Activated B cell treated with CpG ODN at 0.5 μM for 24 hours (primary cell): ENCODE measurements around the gene CNTROB. TPM values are rescaled to one million over a fixed set of nuclear protein-coding genes. Genes with fewer than 3 reads are reported as not detected.

ENCODE experiments used
- ATAC-seq: fragments of 200-7000 bp; cut with Tn5 transposase; one replicate; pipeline ENCODE4 v1.10.0; 2021; ENCODE audit warnings: low read depth, mild to moderate bottlenecking, moderate library complexity
- CTCF ChIA-PET: fragments of 350-600 bp; sonication (Branson Sonifier 250); formaldehyde crosslinking; loops from one replicate; lab custom pipeline; 2021; ENCODE audit warnings: antibody characterized with exemption; lab: Charles Lee
- POLR2A ChIA-PET: fragments of 350-600 bp; sonication (Branson Sonifier 250); formaldehyde crosslinking; loops from one replicate; lab custom pipeline; 2021; ENCODE audit warnings: antibody characterized with exemption; lab: Charles Lee
- DNase-seq: peaks from one replicate; pipeline ENCODE4 v3.0.0; 2022
- H3K27ac Mint-ChIP-seq: one replicate; pipeline ENCODE4 v1.8.0; 2020; ENCODE audit warnings: mixed read lengths
- H3K27me3 Mint-ChIP-seq: one replicate; pipeline ENCODE4 v1.8.0; 2021; ENCODE audit warnings: mixed read lengths
- H3K36me3 Mint-ChIP-seq: one replicate; pipeline ENCODE4 v1.8.0; 2021; ENCODE audit warnings: low read depth, mixed read lengths
- H3K4me1 Mint-ChIP-seq: one replicate; pipeline ENCODE4 v1.8.0; 2021; ENCODE audit warnings: mixed read lengths
- H3K4me3 Mint-ChIP-seq: one replicate; pipeline ENCODE4 v1.8.0; 2020; ENCODE audit warnings: mild to moderate bottlenecking, mixed read lengths
- H3K9me3 Mint-ChIP-seq: one replicate; pipeline ENCODE4 v1.8.0; 2020; ENCODE audit warnings: mixed read lengths
- CTCF ChIP-seq: fragments of 200-600 bp; IDR thresholded peaks from one replicate; pipeline ENCODE4 v1.8.0; 2022; ENCODE audit warnings: antibody characterized with exemption, mild to moderate bottlenecking
- intact Hi-C: fragments of 100-400 bp; cut with micrococcal nuclease; formaldehyde crosslinking; loops from one replicate; pipeline ENCODE4 v1.15.1; 2024
- total RNA-seq: library from RNA; stranded (reverse); gene quantifications from 2 replicates; pipeline ENCODE4 v1.2.3, GENCODE V29; 2022

The CNTROB gene
- total RNA-seq, 1 donor from 2014 or later: 23.0 TPM

GRCh38 chr17:7922269-7922844, 9.6 kb upstream of the CNTROB start:
- no peak for TF ChIP-seq CTCF
- POLR2A ChIA-PET: interaction anchor here (0.6 to 1.3 kb wide), 2 partner anchors 10 to 63 kb away, joined by 3 to 5 read pairs; partner anchors contain the start of gene CNTROB

GRCh38 chr17:7922845-7923628, 9.0 kb upstream of the CNTROB start:
- H3K9me3 Mint-ChIP-seq: no peaks in the 10 kb centered on the region
- TF ChIP-seq CTCF: no peak
- no peaks in the 10 kb centered on the region for H3K27me3 Mint-ChIP-seq
- CTCF ChIA-PET: interaction anchor here (1.9 kb wide), 1 partner anchor 67 kb away, joined by 9 read pairs; no protein-coding TSS in a partner anchor
- intact Hi-C loops: loop anchor here (1.0 kb wide), 3 partner anchors 8 to 13 kb away; partner anchors contain the start of gene CNTROB
- DNase-seq (peak; percentile 71), ATAC-seq (peak; percentile 98)
- peak overlapping the region; percentile 80 for H3K27ac Mint-ChIP-seq
- peaks cover 19% of the 10 kb centered on the region for H3K4me1 Mint-ChIP-seq
- H3K4me3 Mint-ChIP-seq: peak overlapping the region; percentile 82
- H3K36me3 Mint-ChIP-seq: peaks cover 3% of the 10 kb centered on the region
- POLR2A ChIA-PET: interaction anchor here (0.5 to 1.3 kb wide), 2 partner anchors 10 to 707 kb away, joined by 3 to 5 read pairs; partner anchors contain the start of genes CNTROB and MYH10

More at GRCh38 chr17:7922269-7922844, 9.6 kb upstream of the CNTROB start:
- Mint-ChIP-seq H3K9me3 (no peaks in the 10 kb centered on the region), H3K27ac (peak overlapping the region; percentile 80), H3K4me1 (peaks cover 19% of the 10 kb centered on the region), H3K36me3 (no peaks in the 10 kb centered on the region), H3K4me3 (peak overlapping the region; percentile 82), H3K27me3 (no peaks in the 10 kb centered on the region)
- ATAC-seq (peak; percentile 25), DNase-seq (no peak)
- CTCF ChIA-PET: interaction anchor here (0.9 to 1.9 kb wide), 2 partner anchors 67 to 135 kb away, joined by 3 to 9 read pairs; no protein-coding TSS in a partner anchor
- intact Hi-C loops: loop anchor here (1.0 kb wide), 2 partner anchors 10 to 12 kb away; partner anchors contain the start of gene CNTROB

- ChIA-PET POLR2A (interaction anchor here (3.0 kb wide), 1 partner anchor 12 kb away, joined by 11 read pairs; the partner anchor contains the start of gene RNF227), CTCF (no interaction called here)
- no peak for TF ChIP-seq CTCF
- intact Hi-C loops: no loop called here
- H3K27ac Mint-ChIP-seq: no peak overlapping the region
- peaks cover 38% of the 10 kb centered on the region for H3K4me1 Mint-ChIP-seq
- no peak for ATAC-seq
- no peaks in the 10 kb centered on the region for H3K27me3 Mint-ChIP-seq
- no peaks in the 10 kb centered on the region for H3K9me3 Mint-ChIP-seq
- DNase-seq: no peak
- no peak overlapping the region for H3K4me3 Mint-ChIP-seq
- H3K36me3 Mint-ChIP-seq: peaks cover 25% of the 10 kb centered on the region
Observed at GRCh38 chr17:7927596-7927995, 4.4 kb upstream of the CNTROB start.

- no peak for TF ChIP-seq CTCF
- ATAC-seq: no peak
- Mint-ChIP-seq H3K9me3 (no peaks in the 10 kb centered on the region), H3K27ac (no peak within 1 kb of the TSS), H3K36me3 (peaks cover 25% of the 10 kb centered on the region), H3K27me3 (no peaks in the 10 kb centered on the region), H3K4me3 (peak within 1 kb of the TSS; percentile 97), H3K4me1 (peaks cover 45% of the 10 kb centered on the region)
- ChIA-PET POLR2A (interaction anchor here (0.7 to 1.5 kb wide), 3 partner anchors 11 to 87 kb away, joined by 3 to 7 read pairs (median 3); partner anchors contain the start of gene RNF227), CTCF (no interaction called here)
- intact Hi-C loops: loop anchor here (5.0 kb wide), 1 partner anchor 358 kb away; the partner anchor contains the start of gene RANGRF
- DNase-seq: peak; percentile 47
Observed at GRCh38 chr17:7929158-7930023, 2.6 kb upstream of the CNTROB start, which contains the start of gene KCNAB3. Gene KCNAB3 (minus strand): TSS chr17:7929856. CDS start chr17:7929435, 421 bp downstream.
